PC-3 (cell line): Measurements from ENCODE around the gene ZNF793. TPM values are rescaled to one million over a fixed set of nuclear protein-coding genes. Genes with fewer than 3 reads are reported as not detected.

Experiments used
- ATAC-seq: fragments of 200-7000 bp; cut with Tn5 transposase; 2 replicates; pipeline ENCODE4 v1.9.1; 2020; ENCODE audit warnings: mild to moderate bottlenecking, moderate library complexity
- BruUV-seq: library from RNA; stranded (reverse); fragments of 400-500 nt; replicated peaks from 2 replicates; lab custom pipeline; 2021; lab: Mats Ljungman, UMichigan
- CTCF ChIA-PET: fragments of 300-600 bp; sonication (Branson Sonifier 250); formaldehyde crosslinking; loops from one replicate; lab custom pipeline; 2022; ENCODE audit warnings: antibody characterized with exemption; lab: Charles Lee
- POLR2A ChIA-PET: fragments of 300-600 bp; sonication (Branson Sonifier 250); formaldehyde crosslinking; loops from one replicate; lab custom pipeline; 2022; ENCODE audit warnings: antibody characterized with exemption; ENCODE audit not compliant: unreplicated experiment; lab: Charles Lee
- DNase-seq: peaks from one replicate; pipeline ENCODE4 v3.0.0-alpha.2; 2015
- H2AFZ ChIP-seq: fragments of 300-600 bp; sonication (generic); 2 replicates; pipeline ENCODE4 v1.6.0; 2016; ENCODE audit warnings: antibody characterized with exemption, low read length
- H3F3A ChIP-seq: fragments of 300-600 bp; sonication (generic); one replicate; pipeline ENCODE4 v1.6.0; 2017; ENCODE audit warnings: antibody characterized with exemption, low read length, control low read depth, mild to moderate bottlenecking; ENCODE audit not compliant: unreplicated experiment
- H3K27ac ChIP-seq: fragments of 300-600 bp; sonication (generic); 2 replicates; pipeline ENCODE4 v1.5.1; 2016; ENCODE audit warnings: mild to moderate bottlenecking, low read length
- H3K27me3 ChIP-seq: fragments of 300-600 bp; sonication (generic); 2 replicates; pipeline ENCODE4 v1.6.1; 2016; ENCODE audit warnings: low read length, mixed read lengths
- H3K36me3 ChIP-seq: fragments of 300-600 bp; sonication (generic); 2 replicates; pipeline ENCODE4 v1.6.1; 2016; ENCODE audit warnings: low read depth, mixed run types, low read length, mixed read lengths
- H3K4me1 ChIP-seq: fragments of 300-600 bp; sonication (generic); 2 replicates; pipeline ENCODE4 v1.5.1; 2016; ENCODE audit warnings: low read length; ENCODE audit not compliant: insufficient read depth
- H3K4me2 ChIP-seq: fragments of 300-600 bp; sonication (generic); 2 replicates; pipeline ENCODE4 v1.6.0; 2016; ENCODE audit warnings: low read length
- H3K4me3 ChIP-seq: fragments of 300-600 bp; sonication (generic); 2 replicates; pipeline ENCODE4 v1.5.1; 2016; ENCODE audit warnings: mild to moderate bottlenecking, low read length, mixed read lengths
- H3K79me2 ChIP-seq: fragments of 300-600 bp; sonication (generic); 2 replicates; pipeline ENCODE4 v1.6.1; 2017; ENCODE audit warnings: low read length, mixed read lengths
- H3K9ac ChIP-seq: fragments of 300-600 bp; sonication (generic); 2 replicates; pipeline ENCODE4 v1.6.0; 2016; ENCODE audit warnings: mild to moderate bottlenecking, low read length
- H3K9me2 ChIP-seq: fragments of 300-600 bp; sonication (generic); replicated peaks from 2 replicates; pipeline ENCODE4 v1.6.1; 2016; ENCODE audit warnings: mixed run types, low read length, mixed read lengths
- H3K9me3 ChIP-seq: fragments of 300-600 bp; sonication (generic); 2 replicates; pipeline ENCODE4 v1.6.1; 2016; ENCODE audit warnings: low read length, mixed read lengths
- H4K20me1 ChIP-seq: fragments of 300-600 bp; sonication (generic); 2 replicates; pipeline ENCODE4 v1.6.1; 2016; ENCODE audit warnings: low read length, mixed read lengths
- CTCF ChIP-seq: fragments of 300-600 bp; sonication (generic); conservative IDR thresholded peaks from 2 replicates; pipeline ENCODE4 v1.5.1; 2017; ENCODE audit warnings: antibody characterized with exemption, low read depth, mild to moderate bottlenecking, low read length
- EZH2phosphoT487 ChIP-seq: fragments of 300-600 bp; sonication (generic); IDR thresholded peaks from 2 replicates; pipeline ENCODE4 v1.6.1; 2018; ENCODE audit warnings: mild to moderate bottlenecking, antibody characterized with exemption, low read length, borderline replicate concordance
- intact Hi-C: fragments of 100-400 bp; cut with micrococcal nuclease; formaldehyde crosslinking; loops from 2 replicates; pipeline ENCODE4 v1.9.0; 2023
- total RNA-seq: library from RNA; depleted of rRNA; stranded (reverse); fragments of >200 nt; gene quantifications from 2 replicates; pipeline ENCODE4 v1.2.3, GENCODE V29; 2014; rRNA removed

Gene ZNF793
- total RNA-seq, 1 experiment from 2014 or later: not detected

GRCh38 chr19:37583340-37583739, 76.6 kb downstream of the ZNF793 start:
- H2AFZ ChIP-seq: no peak overlapping the region
- no peak for TF ChIP-seq CTCF
- TF ChIP-seq EZH2phosphoT487: no peak
- no peak overlapping the region for H3K9ac ChIP-seq
- H3K27me3 ChIP-seq: no peaks in the 10 kb centered on the region
- ChIA-PET POLR2A (no interaction called here), CTCF (no interaction called here)
- no peaks in the 10 kb centered on the region for H3F3A ChIP-seq
- DNase-seq (no peak), ATAC-seq (no peak)
- H3K4me2 ChIP-seq: no peak overlapping the region
- H3K9me2 ChIP-seq: no peaks in the 10 kb centered on the region
- H3K4me3 ChIP-seq: no peak overlapping the region
- intact Hi-C loops: no loop called here
- BruUV-seq: no TSS peak
- no peaks in the 10 kb centered on the region for H3K79me2 ChIP-seq
- 0 out of 2 replicates have a peak, but pooled peaks cover 7% of the 10 kb centered on the region for H3K9me3 ChIP-seq
- no peaks in the 10 kb centered on the region for H3K4me1 ChIP-seq
- H3K27ac ChIP-seq: no peak overlapping the region
- H3K36me3 ChIP-seq: peaks cover 62% of the 10 kb centered on the region
- no peaks in the 10 kb centered on the region for H4K20me1 ChIP-seq

Other genes starting within 250 kb of the ZNF793 start
- gene ZNF527, start 135.8 kb upstream of the ZNF793 start, total RNA-seq: 1.6 and 4.1 TPM in 2 replicates
- gene ZNF569, start 39.5 kb upstream of the ZNF793 start, total RNA-seq: 1.5 and 2.0 TPM in 2 replicates
- gene ZNF570, start 37.6 kb upstream of the ZNF793 start, total RNA-seq: 0.07 and 0.63 TPM in 2 replicates
- gene ZNF571, start 87.9 kb downstream of the ZNF793 start, total RNA-seq: 0.58 and 1.4 TPM in 2 replicates
- gene ZNF540, start 87.9 kb downstream of the ZNF793 start, total RNA-seq: 0.22 TPM in 1 of 2 replicates, not detected in the other
- gene ZFP30, start 148.5 kb downstream of the ZNF793 start, total RNA-seq: 5.0 and 5.3 TPM in 2 replicates
- gene ZNF607, start 212.8 kb downstream of the ZNF793 start, total RNA-seq: 1.9 and 2.4 TPM in 2 replicates